Adrenal gland (tissue), 5 donors: ENCODE measurements around the gene PSD2.

ENCODE experiments used
- CTCF ChIP-seq, 6 experiments: fragments of 450-650 bp in 4 of 6; fragments of 200-600 bp in 2 of 6; sonication (generic) in 1 of 6; IDR thresholded peaks; 1 replicate in 5 of 6; 2 replicates in 1 of 6; pipeline versions ENCODE4 v1.5.1 to v1.8.0; 2016 to 2021; ENCODE audit warnings: antibody characterized with exemption in 6 of 6, mild to moderate bottlenecking in 2 of 6, moderate library complexity in 1 of 6
- POLR2A ChIP-seq, 2 donors: fragments of 450-650 bp; IDR thresholded peaks; one replicate each; pipeline ENCODE4 v1.6.1; 2017; ENCODE audit warnings: antibody characterized with exemption in 2 of 2, mild to moderate bottlenecking in 2 of 2, moderate library complexity in 1 of 2
- donor health status: DM: no; HTN: no; CAD: no.

GRCh38 chr5:139751236-139751635 is 44.4 kb upstream of the PSD2 start:
- TF ChIP-seq CTCF (IDR thresholded peaks at IDR 0.05) (no peak), POLR2A (IDR thresholded peaks at IDR 0.05) (no peak)
